HepG2 (cell line): ENCODE data around the gene MOGAT3. TPM values are rescaled to one million over a fixed set of nuclear protein-coding genes. Genes with fewer than 3 reads are reported as not detected.

ENCODE experiments used
- ARNTL ChIP-seq: sonication (generic); formaldehyde crosslinking; IDR thresholded peaks from 2 replicates; pipeline ENCODE4 v1.4.0; 2020; ENCODE audit warnings: mild to moderate bottlenecking, missing genetic modification reagents
- ATF1 ChIP-seq: IDR thresholded peaks from 2 replicates; pipeline ENCODE4 v1.6.1; 2016; ENCODE audit warnings: mild to moderate bottlenecking, control low read depth
- DNMT1 ChIP-seq: sonication (generic); formaldehyde crosslinking; IDR thresholded peaks from 2 replicates; pipeline ENCODE4 v1.5.1; 2020; ENCODE audit warnings: mild to moderate bottlenecking, missing genetic modification reagents
- KLF13 ChIP-seq: sonication (generic); formaldehyde crosslinking; IDR thresholded peaks from 2 replicates; pipeline ENCODE4 v1.4.0; 2020; ENCODE audit warnings: mild to moderate bottlenecking, missing genetic modification reagents
- KLF6 ChIP-seq: IDR thresholded peaks from 2 replicates; pipeline ENCODE4 v1.8.0; 2016; ENCODE audit warnings: missing biosample characterization, missing genetic modification reagents
- MATR3 ChIP-seq: sonication (generic); formaldehyde crosslinking; IDR thresholded peaks from 2 replicates; pipeline ENCODE4 v1.4.0; 2020; ENCODE audit warnings: missing genetic modification reagents
- MED8 ChIP-seq: sonication (generic); formaldehyde crosslinking; IDR thresholded peaks from 2 replicates; pipeline ENCODE4 v1.8.1; 2023; ENCODE audit warnings: mild to moderate bottlenecking, missing genetic modification reagents; ENCODE audit not compliant: insufficient replicate concordance
- NCOA5 ChIP-seq: sonication (generic); formaldehyde crosslinking; IDR thresholded peaks from 2 replicates; pipeline ENCODE4 v1.4.0; 2020; ENCODE audit warnings: missing genetic modification reagents
- POLR2G ChIP-seq: fragments of 200-400 bp; formaldehyde crosslinking; IDR thresholded peaks from 2 replicates; pipeline ENCODE4 v1.6.1; 2018; ENCODE audit warnings: mild to moderate bottlenecking, low read depth, low read length, moderate library complexity
- SALL2 ChIP-seq: sonication (generic); formaldehyde crosslinking; IDR thresholded peaks from 2 replicates; pipeline ENCODE4 v1.8.1; 2023; ENCODE audit warnings: mild to moderate bottlenecking, missing genetic modification reagents, inconsistent platforms
- SMAD1 ChIP-seq: sonication (generic); formaldehyde crosslinking; IDR thresholded peaks from 2 replicates; pipeline ENCODE4 v1.4.0; 2020; ENCODE audit warnings: missing genetic modification reagents, low read depth, mild to moderate bottlenecking, borderline replicate concordance
- TP53 ChIP-seq: sonication (generic); formaldehyde crosslinking; conservative IDR thresholded peaks from 2 replicates; pipeline ENCODE4 v1.4.0; 2020; ENCODE audit warnings: missing genetic modification reagents
- U2AF1 ChIP-seq: fragments of 200-400 bp; formaldehyde crosslinking; optimal IDR thresholded peaks from 2 replicates; pipeline ENCODE3; 2017; ENCODE audit warnings: mild to moderate bottlenecking, low read depth, low read length
- ZBTB14 ChIP-seq: sonication (generic); formaldehyde crosslinking; IDR thresholded peaks from 2 replicates; pipeline ENCODE4 v1.4.0; 2020; ENCODE audit warnings: missing genetic modification reagents
- ZNF383 ChIP-seq: sonication (generic); formaldehyde crosslinking; IDR thresholded peaks from 2 replicates; pipeline ENCODE4 v1.4.0; 2020; ENCODE audit warnings: missing genetic modification reagents, mild to moderate bottlenecking, borderline replicate concordance
- ZNF674 ChIP-seq: sonication (generic); formaldehyde crosslinking; IDR thresholded peaks from 2 replicates; pipeline ENCODE4 v1.5.0; 2020; ENCODE audit warnings: low read depth, mild to moderate bottlenecking, missing genetic modification reagents
- polyA plus RNA-seq, 8 experiments: library from polyadenylated mRNA; depleted of rRNA in 3 of 8; stranded (reverse) in 7 of 8; unstranded in 1 of 8; fragments of >200 nt; fragmentation: Illumina TruSeq in 4 of 8; extraction: Trizol in 4 of 8; gene quantifications; 2 replicates each; pipeline versions ENCODE4 v1.2.1 to v1.2.3, GENCODE V29; 2011 to 2016; ENCODE audit warnings: low read depth in 4 of 8, missing spikeins in 1 of 8, mixed read lengths in 1 of 8; ENCODE audit not compliant: insufficient read depth in 1 of 8
- total RNA-seq, 5 experiments: library from RNA; depleted of rRNA; stranded (reverse); fragments of >200 nt; fragmentation: Illumina TruSeq; extraction: Trizol; gene quantifications; 2 replicates each; pipeline ENCODE4 v1.2.3, GENCODE V29; 2016; ENCODE audit warnings: low read depth in 1 of 5
- TF ChIP-seq, protein P1 (sequence below): sonication (generic); formaldehyde crosslinking; IDR thresholded peaks from 2 replicates; pipeline ENCODE4 v1.5.0; 2020; ENCODE audit warnings: mild to moderate bottlenecking, missing genetic modification reagents
- TF ChIP-seq, protein P2 (sequence below): IDR thresholded peaks from 2 replicates; pipeline ENCODE4 v1.6.1; 2016; ENCODE audit warnings: low read depth, missing genetic modification reagents, missing compliant biosample characterization
- TF ChIP-seq, protein P3 (sequence below): sonication (generic); formaldehyde crosslinking; IDR thresholded peaks from 2 replicates; pipeline ENCODE4 v1.9.0; 2021; ENCODE audit warnings: missing genetic modification reagents, mild to moderate bottlenecking, borderline replicate concordance

MOGAT3 gene
- total and polyA plus RNA-seq, 2 of the 13 experiments (the other 11 are each of a cell fraction or from before 2014, with no cell fraction given) = 22.5 to 30.5 TPM

GRCh38 chr7:101165075-101165957 lies 35.5 kb downstream of the MOGAT3 start, which contains the start of gene VGF (continued):
- TF ChIP-seq, protein P1, sequence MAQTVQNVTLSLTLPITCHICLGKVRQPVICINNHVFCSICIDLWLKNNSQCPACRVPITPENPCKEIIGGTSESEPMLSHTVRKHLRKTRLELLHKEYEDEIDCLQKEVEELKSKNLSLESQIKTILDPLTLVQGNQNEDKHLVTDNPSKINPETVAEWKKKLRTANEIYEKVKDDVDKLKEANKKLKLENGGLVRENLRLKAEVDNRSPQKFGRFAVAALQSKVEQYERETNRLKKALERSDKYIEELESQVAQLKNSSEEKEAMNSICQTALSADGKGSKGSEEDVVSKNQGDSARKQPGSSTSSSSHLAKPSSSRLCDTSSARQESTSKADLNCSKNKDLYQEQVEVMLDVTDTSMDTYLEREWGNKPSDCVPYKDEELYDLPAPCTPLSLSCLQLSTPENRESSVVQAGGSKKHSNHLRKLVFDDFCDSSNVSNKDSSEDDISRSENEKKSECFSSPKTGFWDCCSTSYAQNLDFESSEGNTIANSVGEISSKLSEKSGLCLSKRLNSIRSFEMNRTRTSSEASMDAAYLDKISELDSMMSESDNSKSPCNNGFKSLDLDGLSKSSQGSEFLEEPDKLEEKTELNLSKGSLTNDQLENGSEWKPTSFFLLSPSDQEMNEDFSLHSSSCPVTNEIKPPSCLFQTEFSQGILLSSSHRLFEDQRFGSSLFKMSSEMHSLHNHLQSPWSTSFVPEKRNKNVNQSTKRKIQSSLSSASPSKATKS (CRISPR knock-in tag) = 0 out of 2 replicates have a peak, but pooled peaks have one; percentile 78
- TF ChIP-seq KLF6 (CRISPR knock-in tag) (peak; percentile 100), ATF1 (CRISPR knock-in tag) (peak; percentile 50), ZBTB14 (CRISPR knock-in tag) (peak; percentile 83), DNMT1 (peak; percentile 96), SMAD1 (CRISPR knock-in tag) (0 out of 2 replicates have a peak, but pooled peaks have one; percentile 43), NCOA5 (0 out of 2 replicates have a peak, but pooled peaks have one; percentile 69), U2AF1 (no peak), ZNF383 (CRISPR knock-in tag) (no peak), MATR3 (CRISPR knock-in tag) (no peak), TP53 (CRISPR knock-in tag) (peak; percentile 92; the same call in 1 of the 2 replicates), KLF13 (CRISPR knock-in tag) (no peak), ARNTL (CRISPR knock-in tag) (peak; percentile 94), SALL2 (CRISPR knock-in tag) (peak; percentile 100), POLR2G (no peak), ZNF674 (CRISPR knock-in tag) (peak; percentile 96; the same call in 1 of the 2 replicates), MED8 (CRISPR knock-in tag) (peak; percentile 54)
- TF ChIP-seq, protein P2, sequence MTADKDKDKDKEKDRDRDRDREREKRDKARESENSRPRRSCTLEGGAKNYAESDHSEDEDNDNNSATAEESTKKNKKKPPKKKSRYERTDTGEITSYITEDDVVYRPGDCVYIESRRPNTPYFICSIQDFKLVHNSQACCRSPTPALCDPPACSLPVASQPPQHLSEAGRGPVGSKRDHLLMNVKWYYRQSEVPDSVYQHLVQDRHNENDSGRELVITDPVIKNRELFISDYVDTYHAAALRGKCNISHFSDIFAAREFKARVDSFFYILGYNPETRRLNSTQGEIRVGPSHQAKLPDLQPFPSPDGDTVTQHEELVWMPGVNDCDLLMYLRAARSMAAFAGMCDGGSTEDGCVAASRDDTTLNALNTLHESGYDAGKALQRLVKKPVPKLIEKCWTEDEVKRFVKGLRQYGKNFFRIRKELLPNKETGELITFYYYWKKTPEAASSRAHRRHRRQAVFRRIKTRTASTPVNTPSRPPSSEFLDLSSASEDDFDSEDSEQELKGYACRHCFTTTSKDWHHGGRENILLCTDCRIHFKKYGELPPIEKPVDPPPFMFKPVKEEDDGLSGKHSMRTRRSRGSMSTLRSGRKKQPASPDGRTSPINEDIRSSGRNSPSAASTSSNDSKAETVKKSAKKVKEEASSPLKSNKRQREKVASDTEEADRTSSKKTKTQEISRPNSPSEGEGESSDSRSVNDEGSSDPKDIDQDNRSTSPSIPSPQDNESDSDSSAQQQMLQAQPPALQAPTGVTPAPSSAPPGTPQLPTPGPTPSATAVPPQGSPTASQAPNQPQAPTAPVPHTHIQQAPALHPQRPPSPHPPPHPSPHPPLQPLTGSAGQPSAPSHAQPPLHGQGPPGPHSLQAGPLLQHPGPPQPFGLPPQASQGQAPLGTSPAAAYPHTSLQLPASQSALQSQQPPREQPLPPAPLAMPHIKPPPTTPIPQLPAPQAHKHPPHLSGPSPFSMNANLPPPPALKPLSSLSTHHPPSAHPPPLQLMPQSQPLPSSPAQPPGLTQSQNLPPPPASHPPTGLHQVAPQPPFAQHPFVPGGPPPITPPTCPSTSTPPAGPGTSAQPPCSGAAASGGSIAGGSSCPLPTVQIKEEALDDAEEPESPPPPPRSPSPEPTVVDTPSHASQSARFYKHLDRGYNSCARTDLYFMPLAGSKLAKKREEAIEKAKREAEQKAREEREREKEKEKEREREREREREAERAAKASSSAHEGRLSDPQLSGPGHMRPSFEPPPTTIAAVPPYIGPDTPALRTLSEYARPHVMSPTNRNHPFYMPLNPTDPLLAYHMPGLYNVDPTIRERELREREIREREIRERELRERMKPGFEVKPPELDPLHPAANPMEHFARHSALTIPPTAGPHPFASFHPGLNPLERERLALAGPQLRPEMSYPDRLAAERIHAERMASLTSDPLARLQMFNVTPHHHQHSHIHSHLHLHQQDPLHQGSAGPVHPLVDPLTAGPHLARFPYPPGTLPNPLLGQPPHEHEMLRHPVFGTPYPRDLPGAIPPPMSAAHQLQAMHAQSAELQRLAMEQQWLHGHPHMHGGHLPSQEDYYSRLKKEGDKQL (CRISPR knock-in tag) = peak; percentile 50
- TF ChIP-seq, protein P3, sequence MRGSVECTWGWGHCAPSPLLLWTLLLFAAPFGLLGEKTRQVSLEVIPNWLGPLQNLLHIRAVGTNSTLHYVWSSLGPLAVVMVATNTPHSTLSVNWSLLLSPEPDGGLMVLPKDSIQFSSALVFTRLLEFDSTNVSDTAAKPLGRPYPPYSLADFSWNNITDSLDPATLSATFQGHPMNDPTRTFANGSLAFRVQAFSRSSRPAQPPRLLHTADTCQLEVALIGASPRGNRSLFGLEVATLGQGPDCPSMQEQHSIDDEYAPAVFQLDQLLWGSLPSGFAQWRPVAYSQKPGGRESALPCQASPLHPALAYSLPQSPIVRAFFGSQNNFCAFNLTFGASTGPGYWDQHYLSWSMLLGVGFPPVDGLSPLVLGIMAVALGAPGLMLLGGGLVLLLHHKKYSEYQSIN (CRISPR knock-in tag) = peak; percentile 92; the same call in 1 of the 2 replicates
